ENCODE results near the gene CSTF2T.

The CSTF2T gene, protein sequence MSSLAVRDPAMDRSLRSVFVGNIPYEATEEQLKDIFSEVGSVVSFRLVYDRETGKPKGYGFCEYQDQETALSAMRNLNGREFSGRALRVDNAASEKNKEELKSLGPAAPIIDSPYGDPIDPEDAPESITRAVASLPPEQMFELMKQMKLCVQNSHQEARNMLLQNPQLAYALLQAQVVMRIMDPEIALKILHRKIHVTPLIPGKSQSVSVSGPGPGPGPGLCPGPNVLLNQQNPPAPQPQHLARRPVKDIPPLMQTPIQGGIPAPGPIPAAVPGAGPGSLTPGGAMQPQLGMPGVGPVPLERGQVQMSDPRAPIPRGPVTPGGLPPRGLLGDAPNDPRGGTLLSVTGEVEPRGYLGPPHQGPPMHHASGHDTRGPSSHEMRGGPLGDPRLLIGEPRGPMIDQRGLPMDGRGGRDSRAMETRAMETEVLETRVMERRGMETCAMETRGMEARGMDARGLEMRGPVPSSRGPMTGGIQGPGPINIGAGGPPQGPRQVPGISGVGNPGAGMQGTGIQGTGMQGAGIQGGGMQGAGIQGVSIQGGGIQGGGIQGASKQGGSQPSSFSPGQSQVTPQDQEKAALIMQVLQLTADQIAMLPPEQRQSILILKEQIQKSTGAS

DNA sequence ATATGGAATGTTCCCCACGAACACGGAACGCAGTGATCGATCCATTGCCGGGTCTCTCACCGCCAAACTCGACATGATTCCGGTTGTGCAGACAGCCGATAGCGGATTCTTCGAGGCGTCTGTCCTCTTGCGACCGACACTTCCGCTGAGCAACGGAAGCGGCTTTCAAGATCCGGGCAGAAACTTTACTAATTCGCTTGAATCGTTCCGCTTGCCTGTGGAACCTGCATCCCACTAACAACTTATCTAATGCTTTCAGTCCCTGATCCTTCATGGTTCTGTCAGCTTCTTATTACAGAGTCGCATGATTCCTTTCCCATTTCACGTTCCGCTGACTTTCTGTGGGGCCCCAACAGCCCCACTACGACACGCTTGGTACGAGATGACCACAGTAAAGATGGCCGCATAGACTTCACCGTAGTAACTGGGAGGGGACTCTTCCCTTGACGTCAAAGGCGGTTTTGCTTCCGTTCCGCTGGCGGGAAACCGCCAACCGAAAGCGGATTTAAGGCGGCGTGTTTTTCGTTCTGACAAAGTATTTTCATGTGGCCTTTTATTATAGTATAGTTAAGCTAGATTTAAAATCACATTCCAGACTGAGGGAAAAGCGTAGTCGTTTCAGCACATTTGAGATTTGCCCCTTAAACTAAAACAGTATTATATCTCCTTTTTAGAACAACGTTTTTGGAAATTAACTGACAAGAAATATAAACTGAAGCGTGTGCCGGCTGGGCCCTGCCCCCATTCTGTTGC, at the start of gene CSTF2T:
Gene CSTF2T, minus strand, starts transcription at position 121 of the 753 bp plus-strand sequence. Its CDS starts 46 bp downstream, at position 75.
- peak; percentile 83 to 88 for DNase-seq (ENCODE audit: low read depth in 2 of 2)

DNA sequence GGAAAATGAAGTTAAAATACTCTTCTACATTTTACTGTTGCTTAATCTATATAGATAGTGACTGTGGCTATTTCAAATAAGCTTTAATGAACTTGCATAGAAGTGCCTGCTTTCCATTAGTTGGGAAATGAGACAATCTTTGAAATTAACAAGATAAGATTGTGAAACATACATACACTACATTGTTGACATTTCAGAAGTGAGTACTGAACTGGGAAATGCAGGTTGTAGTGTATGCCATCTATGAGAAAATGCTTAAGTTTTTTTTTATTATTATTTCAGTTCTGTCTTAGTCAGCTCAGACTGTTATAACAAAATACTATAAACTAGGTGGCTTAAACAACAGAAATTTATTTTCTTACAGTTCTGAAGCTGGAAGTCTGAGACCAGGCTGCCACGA, 49.6 kb upstream of the CSTF2T start:
- DNase-seq (ENCODE audit: low read depth in 2 of 2): no peak

DNA sequence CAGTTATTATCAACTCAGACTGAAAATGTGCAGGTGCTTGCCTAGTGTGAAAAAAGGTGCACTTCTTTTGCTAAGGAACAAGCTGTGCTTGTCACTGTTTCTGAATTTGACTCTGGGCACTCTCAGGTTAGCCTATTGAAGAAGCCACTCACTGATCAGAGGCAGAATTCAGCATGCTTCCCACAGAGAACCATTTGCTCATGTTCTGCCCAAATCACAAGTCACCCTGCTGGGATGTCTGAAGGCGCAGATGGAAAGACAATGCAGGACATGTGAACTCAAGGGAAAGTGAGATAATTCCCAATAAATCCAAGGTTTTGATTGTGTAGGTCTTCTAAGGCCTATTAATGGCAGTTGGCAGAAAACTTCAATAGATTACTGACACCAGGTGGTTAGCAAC, 47.8 kb upstream of the CSTF2T start:
- no peak for DNase-seq (ENCODE audit: low read depth in 2 of 2)

DNA sequence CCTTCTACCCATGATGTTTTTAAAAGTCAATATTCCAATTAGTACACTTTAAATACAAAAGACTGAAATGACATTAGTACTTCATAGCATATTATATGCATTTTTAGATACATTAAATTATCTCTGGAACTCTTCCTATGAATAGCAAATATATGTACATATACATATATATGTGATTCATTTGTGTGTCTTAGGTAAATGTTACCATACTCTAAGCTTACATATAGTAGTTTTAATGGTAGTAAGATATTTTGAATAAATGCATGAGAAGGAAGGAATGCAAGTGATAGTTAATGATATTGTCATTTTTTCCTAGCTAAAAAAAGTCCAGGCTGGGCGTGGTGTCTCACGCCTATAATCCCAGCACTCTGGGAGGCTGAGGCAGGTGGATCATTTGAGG, 46.0 kb upstream of the CSTF2T start:
- no peak for DNase-seq (ENCODE audit: low read depth in 2 of 2)

DNA sequence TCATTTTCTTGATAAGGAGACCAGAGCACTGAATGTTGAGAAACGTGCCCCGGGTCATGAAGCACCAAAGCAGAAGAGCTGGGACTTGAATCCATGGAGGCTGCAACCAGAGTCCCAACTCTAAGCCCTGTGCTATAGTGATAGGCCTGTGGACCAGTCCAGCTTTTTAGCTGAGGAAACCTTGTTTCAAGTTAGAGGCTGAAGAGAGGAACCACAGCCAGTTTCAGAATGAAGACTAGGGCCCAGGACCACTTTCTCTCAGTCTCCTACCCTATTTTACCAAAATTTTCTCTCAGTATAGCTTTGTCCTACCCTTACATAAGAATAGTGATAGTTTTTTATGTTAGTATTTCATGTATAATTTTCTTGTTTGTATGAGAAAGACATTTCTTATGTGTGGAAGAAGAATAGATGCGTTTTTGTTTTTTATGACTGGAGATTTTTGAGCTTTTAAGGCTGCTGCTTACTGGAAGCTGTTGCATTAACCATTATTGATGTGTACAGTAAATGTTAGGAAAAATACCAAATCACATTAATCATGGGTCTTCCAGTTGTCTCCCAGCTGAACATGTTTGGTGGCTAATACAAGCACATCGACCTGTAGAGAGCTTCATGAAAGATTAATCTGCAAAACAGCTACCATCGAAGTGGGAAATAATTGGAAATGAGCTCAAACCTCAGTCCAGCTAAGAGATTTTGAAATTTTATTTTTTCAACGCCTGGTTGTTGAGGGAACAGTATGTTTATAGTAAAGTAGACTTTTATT, 45.0 kb upstream of the CSTF2T start:
- no peak for DNase-seq (ENCODE audit: low read depth in 2 of 2)

DNA sequence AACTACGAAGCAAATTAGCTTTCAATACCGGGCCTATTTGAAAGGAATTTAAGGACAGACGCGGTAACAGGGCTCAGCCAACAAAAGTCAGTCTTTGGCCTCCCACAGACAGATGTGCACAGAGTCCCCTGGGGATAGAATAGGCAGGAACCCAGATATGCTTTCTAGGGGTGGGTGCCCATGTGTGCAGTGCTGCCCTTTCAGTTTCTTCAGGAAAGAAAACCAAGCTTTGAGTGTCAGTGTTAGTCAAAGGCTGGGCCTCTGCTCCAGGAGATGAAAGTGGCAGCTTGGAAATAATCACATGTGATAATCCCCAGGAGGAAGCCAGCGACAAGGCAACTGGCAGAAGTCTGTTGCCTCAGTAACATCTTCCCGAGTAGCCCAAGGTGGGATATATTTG, 43.8 kb upstream of the CSTF2T start:
- no peak for DNase-seq (ENCODE audit: low read depth in 2 of 2)

DNA sequence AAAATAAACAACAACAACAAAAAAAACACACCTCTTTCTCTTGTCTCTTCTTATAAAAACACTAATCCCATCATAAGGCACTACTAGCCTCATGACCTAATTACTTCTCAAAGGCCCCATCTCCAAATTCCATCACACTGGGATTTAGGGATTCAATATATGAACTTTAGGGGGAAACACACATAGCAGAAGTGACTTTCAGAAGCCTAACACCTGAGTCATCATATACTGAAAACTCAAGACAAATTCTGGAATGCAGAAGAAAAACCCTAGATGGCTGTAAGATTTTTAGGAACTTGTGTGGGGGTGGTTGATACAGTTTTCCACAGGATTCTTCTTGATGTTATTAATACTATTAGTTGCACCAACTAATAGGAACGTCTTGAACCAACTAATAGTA, 33.7 kb upstream of the CSTF2T start:
- no peak for DNase-seq (ENCODE audit: low read depth in 2 of 2)

DNA sequence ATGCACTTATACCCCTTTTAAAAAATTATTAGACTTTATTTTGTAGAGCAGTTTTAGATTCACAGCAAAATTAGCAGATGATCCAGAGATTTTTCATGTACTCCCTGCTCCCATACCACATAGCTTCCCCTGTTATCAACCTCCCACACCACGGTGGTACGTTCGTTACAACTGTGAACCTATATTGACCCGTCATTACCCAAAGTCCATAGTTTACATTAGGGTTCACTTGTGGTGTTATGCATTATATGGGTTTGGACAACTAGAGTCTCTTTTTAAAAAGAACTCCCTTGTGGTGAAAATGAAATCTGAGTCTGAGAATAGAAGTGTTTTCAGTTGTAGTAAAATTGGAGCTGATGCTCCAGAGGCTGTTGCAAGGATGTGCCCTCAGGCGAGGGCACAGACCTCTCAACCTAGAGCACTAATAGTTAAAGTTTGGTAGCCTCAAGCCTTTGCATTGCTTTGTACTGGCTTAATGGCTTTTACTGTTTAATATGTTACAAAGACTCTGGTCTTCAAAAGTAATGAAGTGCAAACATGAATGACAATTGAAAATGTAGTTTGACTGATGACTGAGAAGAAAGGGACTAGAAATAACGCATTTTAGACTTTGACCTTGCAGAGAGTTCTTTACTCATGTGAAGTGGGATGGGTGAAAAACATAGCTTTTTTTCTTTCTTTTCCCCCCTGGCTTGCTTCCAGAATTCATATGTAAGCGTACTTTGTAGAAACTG, 30.6 kb upstream of the CSTF2T start:
- no peak for DNase-seq (ENCODE audit: low read depth in 2 of 2)

DNA sequence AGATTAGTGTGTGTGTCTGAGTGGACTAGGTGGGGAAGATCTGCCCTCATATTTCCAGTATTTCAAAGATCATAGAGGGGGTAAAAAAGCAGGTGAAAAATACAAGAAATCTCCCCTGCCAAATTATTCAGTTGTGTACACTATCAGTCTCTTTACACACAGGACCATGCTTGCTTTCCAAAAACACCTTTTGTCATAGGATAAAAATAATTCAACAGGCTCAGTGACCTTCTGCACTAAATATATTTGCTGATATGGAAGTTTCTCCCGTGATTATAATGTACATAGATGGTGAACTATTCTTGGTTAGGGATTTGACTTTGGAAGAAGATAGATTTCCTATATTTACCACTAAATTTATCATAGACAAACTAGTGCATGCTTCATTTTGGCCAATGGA, 24.6 kb upstream of the CSTF2T start:
- no peak for DNase-seq (ENCODE audit: low read depth in 2 of 2)

DNA sequence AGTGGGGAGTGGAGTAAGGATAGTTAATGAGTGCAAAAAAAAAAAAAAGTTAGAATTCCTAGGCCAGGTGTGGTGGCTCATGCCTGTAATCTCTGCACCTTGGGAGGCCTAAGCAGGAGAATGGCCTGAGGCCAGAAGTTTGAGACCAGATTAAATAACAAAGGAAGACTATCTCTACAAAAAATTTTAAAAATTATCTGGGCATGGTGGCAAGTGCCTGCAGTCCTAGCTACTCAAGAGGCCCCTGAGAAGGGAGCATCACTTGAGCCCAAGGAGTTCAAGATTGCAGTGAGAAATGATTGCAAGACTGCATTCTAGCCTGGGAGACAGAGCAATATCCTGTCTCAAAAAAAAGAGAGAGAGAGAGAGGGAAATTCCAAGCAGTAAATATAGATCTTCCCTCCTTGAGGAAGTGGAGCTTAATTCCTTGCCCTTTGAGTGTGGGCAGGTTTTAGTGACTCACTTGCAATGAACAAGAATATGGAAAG, 19.5 kb upstream of the CSTF2T start:
- no peak for DNase-seq (ENCODE audit: low read depth in 2 of 2)

DNA sequence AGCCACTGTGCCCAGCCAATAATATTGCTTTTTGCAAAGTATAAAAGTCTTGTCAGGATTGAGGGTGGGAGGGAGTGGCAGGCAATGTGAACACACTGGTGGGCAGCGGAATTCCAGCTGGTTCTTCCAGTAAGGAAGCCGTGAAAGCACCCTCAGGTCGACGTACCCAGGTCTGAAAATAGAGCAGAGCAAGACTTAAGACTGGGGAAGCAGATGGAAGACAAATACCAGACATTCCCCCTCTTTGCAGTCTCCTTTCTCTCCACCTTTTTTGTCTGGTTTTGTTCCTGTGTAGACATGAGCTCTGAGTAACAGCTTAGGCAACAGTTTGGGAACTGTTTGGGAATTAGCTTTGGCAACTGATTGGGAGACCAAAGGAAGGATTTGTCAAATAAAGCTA, 17.6 kb upstream of the CSTF2T start:
- DNase-seq (ENCODE audit: low read depth in 2 of 2): no peak

DNA sequence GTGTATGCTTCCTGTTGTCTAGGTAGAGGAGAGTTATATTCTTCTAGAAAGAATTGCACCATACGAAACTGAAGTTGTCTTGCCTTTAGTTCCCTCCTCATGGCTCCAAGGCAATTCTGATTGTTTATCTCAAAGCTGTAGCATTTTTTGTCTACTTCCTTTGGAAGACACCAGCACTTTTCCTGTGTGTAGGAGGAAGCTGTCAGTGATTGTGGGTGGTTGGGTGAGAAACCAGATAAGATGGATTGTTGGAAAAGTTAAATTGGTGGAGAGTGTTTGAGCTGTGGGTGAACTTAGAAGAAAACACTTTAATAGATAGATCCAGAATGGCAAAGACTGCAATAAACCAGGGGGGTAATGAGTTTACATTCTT, 12.1 kb upstream of the CSTF2T start:
- DNase-seq (ENCODE audit: low read depth in 2 of 2): no peak

DNA sequence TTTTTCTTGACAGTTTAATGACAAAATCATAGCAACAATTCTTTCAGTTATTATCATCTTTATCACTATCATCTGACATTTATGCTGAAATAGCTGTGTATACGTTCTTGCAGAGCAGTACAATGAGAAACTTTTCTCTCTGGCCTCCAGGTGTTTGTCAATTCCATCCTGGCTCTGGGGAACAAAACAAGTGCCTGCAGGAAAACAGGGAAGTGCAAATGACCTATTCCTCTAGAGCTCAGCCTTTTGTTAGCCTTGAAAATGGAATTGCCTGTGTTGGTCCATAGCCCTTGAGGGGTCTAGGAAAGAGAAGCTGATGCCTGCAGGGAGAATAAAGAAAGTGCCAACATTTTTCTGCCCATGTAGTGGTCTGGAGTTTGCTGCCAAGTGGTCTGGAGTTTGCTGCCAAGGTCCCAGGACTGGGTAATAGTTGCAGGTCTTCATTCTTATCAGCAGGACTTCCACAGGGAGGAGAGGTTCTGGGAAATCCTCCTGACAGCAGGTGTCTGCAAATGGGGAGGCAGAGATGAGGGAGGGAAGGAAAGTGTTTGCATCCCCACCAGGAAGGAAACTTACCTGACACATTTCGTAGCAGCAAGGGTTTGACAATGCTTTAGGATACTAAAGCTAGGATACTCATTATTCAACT, 10.1 kb upstream of the CSTF2T start:
- DNase-seq (ENCODE audit: low read depth in 2 of 2): no peak

DNA sequence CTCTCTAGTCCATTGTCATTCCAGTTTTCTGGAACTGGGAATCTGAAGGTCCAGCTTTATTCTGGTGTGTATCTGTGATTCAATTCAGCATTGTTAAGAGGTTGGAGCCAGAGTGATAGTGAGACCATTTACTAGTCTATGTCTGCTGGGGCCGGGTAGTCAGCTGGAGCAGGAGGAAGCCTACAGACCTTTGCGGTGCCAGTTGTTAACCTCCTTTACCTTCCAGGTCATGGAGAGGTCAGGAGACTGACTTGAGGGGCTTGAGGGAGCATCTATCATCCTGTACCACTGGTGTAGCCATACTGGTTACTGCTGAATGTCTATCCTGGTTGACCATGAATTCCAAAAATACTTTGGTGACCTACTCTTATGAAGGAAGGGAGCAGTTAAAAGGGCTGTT, 9.2 kb upstream of the CSTF2T start:
- no peak for DNase-seq (ENCODE audit: low read depth in 2 of 2)

DNA sequence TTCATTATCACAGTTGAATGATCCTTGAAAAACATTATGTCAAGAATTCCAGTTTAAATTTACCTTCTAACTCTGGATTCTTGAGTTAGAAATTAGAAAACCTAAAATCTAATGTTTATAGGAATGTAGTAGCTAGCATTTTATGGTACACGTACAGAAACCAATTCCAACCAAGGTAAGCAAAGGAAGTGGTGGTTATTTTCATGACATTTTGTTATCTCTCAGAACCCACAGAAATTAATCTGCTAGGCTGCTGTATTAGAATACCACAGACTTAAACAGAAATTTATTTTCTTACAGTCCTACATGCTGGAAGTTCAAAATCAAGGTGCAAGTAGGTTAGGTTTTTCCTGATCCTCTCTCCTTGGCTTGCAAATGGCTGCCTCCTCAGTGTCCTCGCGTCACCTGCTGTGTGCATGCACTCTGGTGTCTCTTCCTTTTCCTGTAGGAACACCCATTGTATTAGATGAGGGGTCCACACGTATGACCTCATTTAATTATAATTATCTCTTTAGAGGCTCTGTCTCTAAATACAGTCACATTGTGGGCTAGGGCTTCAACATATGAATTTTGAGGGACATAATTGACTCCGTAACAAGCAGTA, 8.5 kb upstream of the CSTF2T start:
- DNase-seq (ENCODE audit: low read depth in 2 of 2): no peak

DNA sequence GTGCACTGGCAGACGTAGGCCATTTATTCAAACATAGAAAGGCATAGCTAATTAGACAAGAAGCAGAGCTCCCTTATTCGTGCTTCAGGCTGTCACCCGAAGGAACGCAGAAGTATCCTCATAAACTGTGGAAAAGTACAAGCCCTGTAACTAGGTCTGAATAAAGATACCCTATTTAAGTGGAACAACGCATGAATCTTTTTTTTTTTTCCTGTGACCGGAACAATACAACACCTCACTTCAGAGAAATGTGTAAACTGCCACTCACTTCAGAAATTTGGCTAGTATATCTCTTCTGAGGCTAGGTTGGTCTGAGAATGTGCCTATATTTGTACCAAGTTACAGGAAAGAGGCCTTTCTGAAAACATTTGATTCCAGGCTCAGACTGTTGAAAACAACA, 8.0 kb upstream of the CSTF2T start:
- no peak for DNase-seq (ENCODE audit: low read depth in 2 of 2)

DNA sequence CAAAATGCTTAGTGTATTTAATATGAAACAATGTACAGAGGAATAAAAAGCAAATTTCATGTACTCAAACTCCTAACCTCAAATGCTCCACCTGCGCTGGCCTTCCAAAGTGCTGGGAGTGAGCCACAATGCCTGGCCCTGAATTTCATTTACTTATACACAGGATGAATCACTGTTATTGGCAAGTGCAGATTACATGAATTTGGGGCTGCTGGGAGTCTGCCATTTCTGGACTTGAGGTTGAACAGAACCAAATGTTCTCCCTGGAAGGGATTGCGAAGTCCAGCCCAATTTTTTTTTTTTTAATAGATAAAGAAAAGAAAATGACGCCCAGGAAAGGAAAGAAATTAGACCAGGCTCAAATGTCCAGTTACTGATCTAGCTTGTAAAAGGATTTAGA, 6.8 kb upstream of the CSTF2T start:
- DNase-seq (ENCODE audit: low read depth in 2 of 2): no peak

DNA sequence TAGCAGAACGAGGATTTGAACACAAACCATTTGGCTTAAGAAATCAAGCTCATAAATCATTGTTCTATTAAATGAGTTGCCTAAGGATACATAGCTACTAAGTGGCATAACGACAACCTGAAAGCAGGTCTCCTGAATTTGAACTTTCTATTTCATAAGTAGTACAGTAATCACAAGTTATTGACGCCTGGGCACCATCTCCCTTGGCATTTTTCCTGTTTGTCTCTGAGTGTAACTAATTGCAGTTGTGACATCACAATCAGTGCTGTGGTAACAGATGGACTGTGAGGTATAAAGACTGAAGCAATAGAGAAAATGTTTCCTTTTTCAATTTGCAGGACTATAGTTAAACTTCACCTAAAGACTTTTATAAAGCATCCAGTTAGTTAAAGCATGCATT, 6.4 kb upstream of the CSTF2T start:
- no peak for DNase-seq (ENCODE audit: low read depth in 2 of 2)

DNA sequence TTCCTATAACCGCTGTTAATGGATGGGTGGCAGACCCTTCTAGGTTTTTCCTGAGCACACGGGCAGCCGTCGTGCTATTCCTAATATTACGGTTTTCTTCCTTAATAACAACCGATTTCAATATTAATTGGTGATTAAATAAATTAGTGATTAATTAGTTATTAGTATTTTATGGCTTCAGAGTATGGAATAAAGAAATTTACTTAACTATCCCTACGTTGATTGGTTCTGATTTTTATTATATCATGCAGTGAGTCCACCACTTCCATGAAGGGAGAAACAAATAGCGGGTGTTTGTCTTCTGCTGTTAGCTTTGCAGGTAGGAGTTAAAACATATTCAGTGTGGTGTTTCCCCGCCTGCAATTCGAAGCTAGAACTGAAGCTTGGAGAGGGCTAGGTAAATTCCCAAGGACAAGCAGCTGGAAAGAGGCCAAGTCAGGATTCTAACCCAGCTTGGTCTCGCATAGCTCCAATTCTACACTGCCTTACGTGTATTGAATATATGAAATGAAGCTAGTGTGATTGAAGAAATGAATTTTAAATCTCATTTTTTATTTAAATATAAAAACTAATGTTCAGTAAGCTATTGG, 928 bp upstream of the CSTF2T start:
- no peak for DNase-seq (ENCODE audit: low read depth in 2 of 2)

DNA sequence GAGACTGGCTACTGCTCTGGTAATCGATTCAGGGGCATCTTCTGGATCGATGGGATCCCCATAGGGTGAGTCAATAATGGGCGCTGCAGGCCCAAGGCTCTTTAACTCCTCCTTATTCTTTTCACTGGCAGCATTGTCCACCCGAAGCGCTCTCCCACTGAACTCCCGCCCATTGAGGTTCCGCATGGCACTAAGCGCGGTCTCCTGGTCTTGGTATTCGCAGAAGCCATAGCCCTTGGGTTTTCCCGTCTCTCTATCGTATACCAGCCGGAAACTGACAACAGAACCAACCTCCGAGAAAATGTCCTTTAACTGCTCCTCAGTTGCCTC, 285 bp downstream of the CSTF2T start:
- DNase-seq (ENCODE audit: low read depth in 2 of 2): no peak
